ENCODE results near the gene RPP25L. TPM values are rescaled to one million over a fixed set of nuclear protein-coding genes. Genes with fewer than 3 reads are reported as not detected.
A peak's percentile ranks its signal among the peaks of the same experiment; 100 is the strongest.
"Not testable (repeated sequence)": the region's sequence is repeated elsewhere in the genome, so short reads cannot be mapped to it uniquely, and the experiment has no call there.

RPP25L gene, protein sequence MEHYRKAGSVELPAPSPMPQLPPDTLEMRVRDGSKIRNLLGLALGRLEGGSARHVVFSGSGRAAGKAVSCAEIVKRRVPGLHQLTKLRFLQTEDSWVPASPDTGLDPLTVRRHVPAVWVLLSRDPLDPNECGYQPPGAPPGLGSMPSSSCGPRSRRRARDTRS
- total RNA-seq (2014; rRNA removed; shearing (Covaris generic)), result 27.6 and 37.6 TPM in 2 replicates

DNA sequence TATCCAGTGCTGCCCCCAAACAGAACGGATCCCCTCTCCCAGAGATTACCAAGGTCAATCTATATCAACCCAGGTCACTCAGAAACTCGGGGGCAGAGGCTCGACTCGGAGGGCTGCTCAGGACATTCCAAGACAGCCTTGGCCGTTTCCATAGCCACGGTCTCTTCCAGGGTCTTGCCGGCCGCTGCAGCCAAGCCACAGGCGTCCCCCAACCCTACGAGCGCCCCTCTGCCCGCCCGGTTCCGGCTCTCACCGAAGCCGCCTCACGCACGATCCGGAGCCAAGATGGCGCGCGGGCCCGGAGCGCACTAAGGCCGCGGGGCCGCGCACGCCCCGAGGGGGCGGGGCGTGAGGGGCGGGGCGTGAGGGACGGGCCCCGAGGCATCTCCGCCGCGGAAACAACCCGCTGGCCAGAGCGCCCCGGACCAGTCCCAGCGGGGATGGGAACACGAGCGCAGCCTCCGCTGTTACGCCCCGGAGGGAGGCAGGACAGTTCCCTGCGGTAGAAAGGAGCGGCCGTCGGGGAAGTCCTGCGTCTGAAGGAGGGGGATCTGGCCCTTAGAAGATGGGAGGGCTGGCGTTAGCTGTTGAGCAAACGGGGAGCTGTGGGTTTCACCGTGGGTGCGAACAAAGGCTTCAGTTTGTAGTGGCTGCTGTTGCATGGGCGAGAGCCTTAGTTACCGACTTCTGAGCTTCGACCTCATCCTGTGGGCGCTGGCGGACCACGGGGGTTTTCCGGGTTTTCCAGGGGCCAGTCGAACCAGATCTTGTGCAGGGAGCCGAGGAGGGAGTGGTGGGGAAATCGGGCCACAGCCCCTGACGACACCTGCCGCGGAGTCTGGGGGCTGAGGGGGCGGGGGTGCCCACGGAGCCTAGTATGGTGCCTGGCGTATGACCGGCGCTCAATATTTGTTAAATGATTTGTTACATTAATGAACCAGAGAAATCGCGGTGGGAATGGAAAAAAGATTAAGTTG lies at the start of gene RPP25L:
Gene RPP25L (minus strand): TSS at position 287 of the 977 bp plus-strand sequence. CDS start 801 bp downstream, outside the sequence.
- peak; percentile 81 for DNase-seq (ENCODE audit: low read depth)

DNA sequence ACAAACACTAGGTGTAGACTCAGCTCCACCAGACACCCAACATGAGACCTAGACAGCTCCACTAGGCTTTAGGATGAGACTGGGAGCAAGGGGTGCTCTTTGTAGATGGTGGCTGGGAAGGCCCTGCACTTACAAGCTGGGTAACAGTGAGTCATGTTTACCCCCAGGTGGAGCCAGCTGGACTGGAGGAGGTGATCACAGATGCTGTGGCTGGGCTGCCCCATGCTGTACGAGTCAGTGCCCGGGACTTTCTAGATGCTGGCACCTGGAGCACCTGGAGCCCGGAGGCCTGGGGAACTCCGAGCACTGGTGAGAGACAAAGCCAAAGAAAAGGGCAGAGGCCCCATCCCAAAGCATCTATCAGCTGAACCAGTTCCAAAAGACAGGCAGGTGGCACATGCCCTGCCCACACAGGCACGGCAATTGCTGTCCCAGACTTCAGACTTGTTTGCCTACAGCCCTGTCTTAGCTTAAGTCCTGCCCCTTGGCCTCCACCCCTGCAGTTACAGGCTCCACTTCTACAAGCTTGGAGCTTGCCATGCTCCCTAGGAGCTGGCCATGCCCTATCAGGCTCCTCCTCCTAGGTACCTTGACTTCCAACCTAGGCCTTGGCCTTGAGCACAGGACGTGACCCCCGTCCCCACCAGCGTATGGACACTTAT lies 47.8 kb upstream of the RPP25L start:
- peak; percentile 21 for DNase-seq (ENCODE audit: low read depth)

DNA sequence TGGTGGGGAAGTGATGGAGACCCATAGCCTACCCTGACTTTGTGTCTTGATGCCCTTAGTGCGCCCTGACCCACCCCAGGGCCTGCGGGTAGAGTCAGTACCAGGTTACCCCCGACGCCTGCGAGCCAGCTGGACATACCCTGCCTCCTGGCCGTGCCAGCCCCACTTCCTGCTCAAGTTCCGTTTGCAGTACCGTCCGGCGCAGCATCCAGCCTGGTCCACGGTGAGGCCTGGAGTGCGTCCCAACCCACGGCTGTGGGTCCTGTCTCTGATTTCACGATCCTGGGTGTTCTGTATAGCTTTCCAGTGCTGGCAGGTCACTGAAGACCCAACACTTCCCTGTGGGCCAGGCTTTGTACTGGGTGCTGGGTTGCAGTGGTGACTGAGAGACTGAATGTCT lies 46.6 kb upstream of the RPP25L start:
- no peak for DNase-seq (ENCODE audit: low read depth)

DNA sequence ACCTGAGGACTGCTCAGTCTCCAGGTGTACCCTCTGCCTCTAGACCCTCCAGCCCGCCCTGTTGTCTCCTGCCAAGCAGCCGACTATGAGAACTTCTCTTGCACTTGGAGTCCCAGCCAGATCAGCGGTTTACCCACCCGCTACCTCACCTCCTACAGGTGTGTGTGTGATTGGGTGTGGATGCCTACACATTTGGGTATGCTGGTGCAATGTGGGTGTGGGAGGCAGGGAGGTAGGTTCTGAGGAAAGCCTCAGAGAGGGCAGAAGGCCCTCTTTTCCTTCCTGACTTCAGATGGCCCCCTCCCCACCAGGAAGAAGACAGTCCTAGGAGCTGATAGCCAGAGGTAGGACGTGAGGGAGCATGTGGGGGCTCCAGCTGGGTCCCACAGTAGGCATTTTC lies 45.1 kb upstream of the RPP25L start:
- DNase-seq (ENCODE audit: low read depth), result no peak

DNA sequence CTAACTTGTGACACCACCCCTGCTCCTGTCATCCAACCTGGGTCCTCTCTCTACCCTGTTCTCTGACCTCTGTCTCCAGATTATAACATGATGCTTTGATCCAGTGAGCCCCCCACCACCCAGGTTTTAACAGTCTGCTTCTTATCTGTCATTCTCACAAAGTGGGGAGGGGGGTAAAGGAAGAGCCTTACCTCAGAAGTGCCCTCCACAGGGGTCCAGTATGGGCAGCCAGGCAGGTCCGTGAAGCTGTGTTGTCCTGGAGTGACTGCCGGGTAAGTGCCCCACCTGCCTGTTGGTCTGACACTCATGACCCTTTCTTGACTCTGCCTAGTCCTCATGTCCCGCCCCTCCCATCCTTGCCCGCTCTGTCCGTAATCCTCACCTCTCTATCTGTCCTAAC lies 43.5 kb upstream of the RPP25L start:
- DNase-seq (ENCODE audit: low read depth), result no peak

DNA sequence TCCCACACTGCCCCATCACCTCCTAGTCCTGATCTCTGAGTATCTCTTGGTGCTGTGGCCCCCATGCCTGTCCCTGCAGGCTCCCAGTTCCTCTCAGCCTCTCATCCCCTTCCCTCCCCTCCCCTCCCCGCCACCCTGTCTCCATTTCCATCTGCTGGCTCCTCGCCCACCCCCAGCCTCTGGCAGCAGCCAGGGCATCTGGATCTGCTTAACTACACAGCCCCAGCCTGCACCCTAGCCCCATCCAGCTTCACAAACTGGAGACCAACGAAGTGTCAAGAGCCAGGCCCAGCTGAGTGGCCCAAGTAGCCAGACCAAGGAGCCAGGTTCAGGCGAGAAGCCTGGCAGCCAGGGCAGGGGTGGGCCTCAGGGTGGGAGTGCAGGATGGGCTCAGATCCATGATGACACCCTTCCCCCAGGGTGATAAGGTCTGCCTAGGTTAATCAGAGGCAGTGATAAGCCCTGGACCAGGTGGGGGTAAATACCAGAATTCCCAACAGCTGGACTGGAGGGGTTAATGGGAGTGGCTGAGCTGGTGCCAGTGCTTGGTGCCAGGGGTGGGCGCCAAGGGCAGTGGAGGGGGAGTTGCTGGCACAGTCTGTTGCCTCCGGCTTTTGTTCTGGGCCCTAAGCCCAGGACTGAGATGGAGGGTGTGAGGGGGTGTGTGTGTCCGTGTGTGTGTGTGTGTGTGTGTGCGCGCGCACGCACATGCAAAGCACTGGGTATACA lies 42.6 kb upstream of the RPP25L start:
- DNase-seq (ENCODE audit: low read depth), result peak; percentile 39

DNA sequence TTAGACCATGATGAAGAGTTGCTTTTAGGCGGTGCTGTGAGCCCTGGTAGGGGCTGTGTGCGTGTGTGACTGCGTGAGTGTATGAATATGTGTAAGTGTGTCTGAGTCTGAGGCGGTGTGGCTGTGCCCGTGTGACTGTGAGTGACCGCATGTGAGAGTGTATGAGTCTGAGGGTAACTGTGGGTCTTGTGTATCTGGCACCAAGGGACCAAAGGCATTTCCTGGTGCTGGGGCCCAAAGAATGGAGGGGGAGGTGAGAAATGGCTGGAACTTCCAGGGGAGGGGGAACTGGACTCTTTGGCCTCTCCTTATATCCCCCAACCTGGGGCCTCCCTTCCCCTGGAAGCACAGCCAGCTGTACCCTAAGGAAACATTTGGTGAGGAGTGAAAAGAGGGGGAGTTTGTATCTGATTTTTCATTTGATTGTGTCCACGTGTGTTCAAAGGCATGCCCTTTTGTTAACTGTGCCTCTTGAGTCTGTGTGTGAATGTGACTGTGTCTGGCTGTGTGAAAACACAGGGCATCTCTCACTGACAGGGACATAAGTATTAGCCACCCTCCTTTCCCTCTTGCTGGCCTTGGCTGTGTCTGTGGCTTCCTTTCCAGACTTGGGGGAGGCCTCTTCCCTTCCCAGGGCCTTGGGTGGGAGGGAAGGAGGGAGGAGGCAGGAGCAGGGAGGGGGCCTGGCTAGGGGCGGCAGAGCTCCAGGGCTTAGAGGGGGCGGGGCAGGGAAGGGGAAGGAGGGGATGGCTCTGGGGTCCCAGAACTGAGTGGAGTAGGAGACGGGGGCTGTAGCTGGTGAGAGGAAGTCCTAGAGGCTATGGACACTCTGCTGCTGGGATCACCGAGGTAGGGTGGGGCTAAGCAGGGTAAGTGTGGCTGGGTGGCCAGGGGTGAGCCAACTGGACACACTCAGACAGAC lies 41.5 kb upstream of the RPP25L start:
- no peak for DNase-seq (ENCODE audit: low read depth)

DNA sequence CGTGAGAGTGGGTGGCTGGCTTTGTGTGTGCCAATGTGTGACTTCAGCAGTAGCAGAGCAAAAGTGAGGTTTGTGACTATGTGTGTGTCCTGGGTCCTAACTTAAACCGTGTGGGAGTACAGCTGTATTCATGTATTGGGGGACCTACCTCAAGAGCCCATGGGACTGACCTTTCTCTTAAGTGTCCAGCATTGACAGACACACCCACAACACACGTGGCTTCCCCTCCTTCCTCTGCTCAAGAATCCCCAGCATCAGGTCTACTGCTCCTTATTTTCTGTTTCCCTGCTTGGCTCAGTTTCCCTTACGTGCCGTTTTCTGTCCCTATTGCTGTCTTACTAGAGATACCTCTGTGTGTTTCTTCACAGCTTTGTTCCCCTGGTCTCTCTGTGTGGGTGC lies 40.7 kb upstream of the RPP25L start:
- DNase-seq (ENCODE audit: low read depth), result no peak

DNA sequence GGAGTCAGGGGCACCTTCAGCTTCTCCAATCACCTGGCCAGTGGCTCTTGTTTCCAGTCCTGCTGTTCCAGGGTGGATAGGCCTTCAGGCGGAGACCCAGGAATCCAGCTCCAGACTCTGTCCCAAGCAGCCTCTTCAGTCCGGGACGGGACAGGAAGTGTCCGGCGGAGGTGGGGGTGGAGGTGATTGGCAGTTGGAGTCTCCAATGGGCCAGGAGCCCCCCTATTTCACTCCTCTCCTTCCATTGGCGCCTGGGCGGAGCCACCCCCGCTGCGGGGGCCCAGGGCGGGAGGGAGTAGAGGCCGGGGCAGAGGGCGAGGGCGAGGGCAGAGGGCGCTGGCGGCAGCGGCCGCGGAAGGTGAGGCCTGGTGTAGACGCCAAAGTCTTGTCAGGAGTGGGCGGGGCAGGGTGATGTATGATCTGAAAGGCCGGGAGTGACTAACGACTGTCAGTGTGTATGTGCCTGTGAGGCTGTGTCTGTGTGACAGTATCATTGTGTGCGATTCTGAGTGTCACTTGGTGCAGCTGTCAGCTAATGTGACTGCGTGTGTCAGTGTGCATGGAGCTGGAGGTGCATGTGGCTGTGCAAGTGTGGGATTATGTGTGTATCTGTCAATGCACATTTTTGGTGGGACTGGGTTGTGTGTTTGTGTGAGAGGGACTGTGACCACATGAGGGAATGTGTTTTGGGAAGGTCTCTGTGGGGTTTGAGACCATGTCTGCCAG lies 40.1 kb upstream of the RPP25L start, which contains the start of gene IL11RA:
Gene IL11RA (plus strand): TSS at position 310 of the 726 bp plus-strand sequence. CDS start 3,033 bp downstream, outside the sequence.
- no peak for DNase-seq (ENCODE audit: low read depth)

DNA sequence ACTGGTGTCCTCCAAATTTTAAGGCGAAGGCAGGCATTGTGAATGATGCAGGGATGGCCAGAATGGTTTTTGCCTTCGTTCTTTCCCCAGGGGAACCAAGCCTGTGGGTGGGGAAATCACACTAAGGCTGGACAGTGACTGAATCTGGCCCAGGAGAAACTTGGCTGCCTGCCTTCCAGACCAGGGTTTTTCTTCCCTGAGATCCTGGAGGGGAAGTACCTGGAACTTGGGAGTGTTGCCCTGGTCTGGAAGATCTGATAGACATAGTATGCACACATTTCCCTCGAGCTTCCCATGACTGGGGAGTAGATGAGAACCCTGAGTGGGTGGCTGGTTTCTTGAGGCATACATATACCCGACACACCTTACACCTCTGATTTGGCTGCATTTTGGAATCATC lies 39.4 kb upstream of the RPP25L start:
- no peak for DNase-seq (ENCODE audit: low read depth)

DNA sequence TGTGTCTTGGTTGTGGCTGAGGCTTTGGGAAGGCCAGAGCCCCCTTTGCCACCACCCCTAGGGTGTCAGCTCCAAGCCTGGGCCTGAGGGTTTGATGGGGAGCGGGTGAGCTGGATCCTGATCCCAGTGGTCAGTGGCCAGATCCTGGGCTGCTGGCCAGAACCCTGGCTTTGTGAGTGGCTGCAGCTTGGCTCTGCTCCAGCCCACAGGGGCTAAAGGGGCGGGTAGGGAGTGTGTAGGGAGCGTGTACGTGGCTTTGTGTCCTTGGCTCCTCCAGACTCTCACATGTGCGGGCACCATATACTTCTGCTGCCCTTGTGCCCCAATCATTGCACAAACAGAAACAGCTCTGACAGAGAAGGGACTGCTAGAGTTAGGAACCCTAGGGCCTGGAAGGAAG lies 38.9 kb upstream of the RPP25L start:
- DNase-seq (ENCODE audit: low read depth), result peak; percentile 48

DNA sequence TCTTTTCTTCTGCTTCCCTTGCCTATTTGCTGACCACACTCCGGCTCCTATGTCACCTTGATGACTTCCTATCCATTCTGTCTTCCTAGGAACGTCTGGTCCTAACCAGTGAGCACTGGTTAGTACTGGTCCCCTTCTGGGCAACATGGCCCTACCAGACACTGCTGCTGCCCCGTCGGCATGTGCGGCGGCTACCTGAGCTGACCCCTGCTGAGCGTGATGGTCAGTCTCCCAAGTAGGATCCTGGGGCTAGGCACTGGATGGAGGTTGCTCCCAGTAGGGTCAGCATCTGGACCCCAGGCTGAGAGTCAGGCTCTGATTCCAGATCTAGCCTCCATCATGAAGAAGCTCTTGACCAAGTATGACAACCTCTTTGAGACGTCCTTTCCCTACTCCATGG lies 36.8 kb upstream of the RPP25L start:
- DNase-seq (ENCODE audit: low read depth), result no peak

DNA sequence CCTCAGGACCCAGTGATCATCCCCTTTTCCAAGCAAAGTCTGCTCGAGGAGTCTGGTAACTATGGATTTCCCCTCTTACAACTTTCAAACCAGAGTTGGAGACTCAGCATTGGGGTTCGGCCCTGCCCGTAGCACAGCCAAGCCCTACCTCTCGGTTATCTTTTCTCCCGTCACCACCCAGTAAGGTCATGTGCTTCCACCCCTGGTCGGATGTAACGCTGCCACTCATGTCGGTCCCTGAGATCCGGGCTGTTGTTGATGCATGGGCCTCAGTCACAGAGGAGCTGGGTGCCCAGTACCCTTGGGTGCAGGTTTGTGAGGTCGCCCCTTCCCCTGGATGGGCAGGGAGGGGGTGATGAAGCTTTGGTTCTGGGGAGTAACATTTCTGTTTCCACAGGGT lies 35.8 kb upstream of the RPP25L start:
- no peak for DNase-seq (ENCODE audit: low read depth)

DNA sequence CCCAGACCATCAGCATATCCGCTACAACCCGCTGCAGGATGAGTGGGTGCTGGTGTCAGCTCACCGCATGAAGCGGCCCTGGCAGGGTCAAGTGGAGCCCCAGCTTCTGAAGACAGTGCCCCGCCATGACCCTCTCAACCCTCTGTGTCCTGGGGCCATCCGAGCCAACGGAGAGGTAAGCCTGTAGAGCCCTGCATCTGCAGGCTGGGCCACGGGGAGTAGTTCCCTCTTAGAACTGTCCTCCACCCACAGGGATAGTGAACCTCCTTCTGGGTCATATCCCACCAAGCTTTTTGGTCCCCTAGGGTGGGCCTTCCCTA lies 35.1 kb upstream of the RPP25L start:
- no peak for DNase-seq (ENCODE audit: low read depth)

DNA sequence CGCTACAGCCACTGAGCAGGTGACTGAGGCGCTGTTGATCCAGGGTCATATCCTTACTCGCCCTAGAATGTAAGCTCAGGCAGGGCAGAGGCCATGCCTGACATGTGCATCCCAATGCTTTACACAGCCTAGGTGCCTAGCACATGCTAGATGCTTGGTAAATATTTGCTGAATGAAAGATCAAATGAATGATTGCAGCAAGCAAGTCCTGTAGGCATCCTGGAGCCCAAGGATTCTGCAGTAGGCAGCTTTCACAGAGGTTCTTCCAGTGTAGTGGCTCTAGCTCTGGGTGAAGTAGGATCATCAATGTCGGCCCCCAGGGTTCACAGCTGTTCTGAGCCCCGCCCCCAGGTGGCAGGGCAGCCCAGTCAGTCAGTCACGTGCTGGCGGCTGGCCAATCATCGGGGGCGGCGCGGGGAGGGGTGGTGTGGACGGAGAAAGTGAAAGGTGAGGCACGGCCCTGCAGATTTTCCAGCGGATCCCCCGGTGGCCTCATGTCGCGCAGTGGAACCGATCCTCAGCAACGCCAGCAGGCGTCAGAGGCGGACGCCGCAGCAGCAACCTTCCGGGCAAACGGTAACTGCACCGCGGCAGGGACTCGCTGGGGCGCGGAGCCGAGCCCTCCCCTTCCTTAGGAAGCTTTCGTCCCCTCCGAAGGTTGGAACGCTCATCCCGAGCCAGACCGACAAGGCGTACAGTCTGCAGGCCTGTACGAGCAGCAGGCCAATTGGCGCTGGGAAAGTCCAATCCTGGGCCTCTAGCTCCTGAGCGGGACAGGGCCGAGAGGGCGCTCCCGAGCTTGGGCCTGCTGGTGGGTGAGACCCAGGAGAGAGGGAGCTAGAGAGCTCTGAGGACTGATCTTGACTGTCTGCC lies 34.5 kb upstream of the RPP25L start, which contains the start of gene GALT:
Gene GALT (plus strand): TSS at position 465 of the 873 bp plus-strand sequence. CDS start 30 bp downstream, at position 495.
- DNase-seq (ENCODE audit: low read depth), result peak; percentile 87

DNA sequence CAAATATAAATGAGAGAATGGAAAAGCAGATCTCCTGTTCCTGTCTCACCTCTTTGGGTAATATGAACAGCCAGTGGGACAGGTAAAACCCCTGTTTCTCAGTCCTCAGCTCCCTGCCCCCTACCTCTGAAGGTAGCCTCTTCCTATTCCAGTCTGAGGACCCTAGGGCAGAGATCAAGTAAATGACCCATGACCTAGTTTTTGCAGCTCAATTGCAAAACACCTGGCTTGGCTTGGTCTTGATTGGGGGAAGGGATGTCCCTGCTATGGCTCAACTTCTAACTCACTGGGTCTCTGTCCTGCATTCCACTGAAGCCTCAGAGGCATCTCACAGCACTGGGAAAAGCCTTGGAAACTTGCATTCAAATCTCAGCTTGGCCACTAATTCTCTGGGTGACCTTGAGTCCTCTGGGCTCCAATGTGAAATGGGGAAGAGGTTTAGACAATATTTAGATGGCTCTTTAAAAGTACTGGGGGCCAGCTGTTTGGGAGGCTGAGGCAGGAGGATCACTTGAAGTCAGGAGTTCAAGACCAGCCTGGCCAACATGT lies 32.9 kb upstream of the RPP25L start:
- DNase-seq (ENCODE audit: low read depth), result no peak

DNA sequence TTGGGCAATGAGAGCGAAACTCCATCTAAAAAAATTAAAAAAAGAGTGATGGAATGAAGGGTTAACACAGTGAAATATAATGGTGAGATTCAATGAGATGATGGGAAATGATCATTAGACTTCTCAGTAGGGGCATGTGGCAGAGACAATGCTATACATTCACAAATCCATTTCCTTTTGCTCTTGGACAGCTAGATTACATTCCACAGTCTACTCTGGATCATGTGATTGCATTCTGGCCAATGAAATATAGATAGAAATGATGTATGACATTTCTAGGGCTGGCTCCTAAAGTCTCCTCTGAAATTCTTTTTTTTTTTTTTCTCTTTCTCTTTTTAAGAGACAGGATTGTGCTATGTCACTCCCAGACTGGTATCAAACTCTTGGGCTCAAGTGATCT lies 30.8 kb upstream of the RPP25L start:
- no peak for DNase-seq (ENCODE audit: low read depth)

DNA sequence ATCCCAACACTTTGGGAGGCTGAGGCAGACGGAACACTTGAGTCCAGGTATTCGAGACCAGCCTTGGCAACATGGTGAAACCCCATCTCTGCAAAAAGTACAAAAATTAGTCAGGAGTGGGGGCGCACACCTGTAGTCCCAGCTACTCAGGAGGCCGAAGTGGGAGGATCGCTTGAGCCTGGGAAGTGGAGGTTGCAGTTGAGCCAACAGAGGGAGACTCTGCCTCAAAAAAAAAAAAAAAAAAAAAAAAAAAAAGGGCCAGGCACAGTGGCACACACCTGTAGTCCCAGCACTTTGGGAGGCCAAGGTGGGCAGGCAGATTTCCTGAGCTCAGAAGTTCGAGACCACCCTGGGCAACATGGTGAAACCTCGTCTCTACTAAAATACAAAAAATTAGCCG lies 27.4 kb upstream of the RPP25L start:
- DNase-seq (ENCODE audit: low read depth), result not testable (repeated sequence)

DNA sequence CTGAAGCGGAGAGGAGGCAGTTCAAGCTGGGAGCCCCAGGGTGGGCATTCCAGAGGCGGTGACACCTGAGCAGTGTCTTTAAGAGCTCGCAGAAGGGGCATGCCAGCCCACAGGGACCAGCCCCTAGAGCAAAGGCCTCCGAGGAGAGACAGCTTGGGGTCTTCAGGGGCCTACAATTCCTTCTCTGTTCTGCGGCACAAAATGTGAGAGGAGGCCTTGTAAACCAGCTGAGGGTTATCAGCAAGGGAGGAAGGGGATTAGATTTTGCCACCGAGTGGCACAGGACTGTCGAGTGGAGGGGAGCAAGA lies 26.2 kb upstream of the RPP25L start:
- DNase-seq (ENCODE audit: low read depth), result no peak

All from RPMI7951 (cell line).